GM23338 (cell line): ENCODE data around the gene NAPA. TPM values are rescaled to one million over a fixed set of nuclear protein-coding genes. Genes with fewer than 3 reads are reported as not detected.

Experiments
- ATAC-seq: fragments of 200-7000 bp; cut with Tn5 transposase; 3 replicates; pipeline ENCODE4 v1.9.1; 2020
- DNase-seq: peaks from one replicate; pipeline ENCODE4 v3.0.0-alpha.2; 2015; ENCODE audit warnings: low spot score
- H2AFZ ChIP-seq: fragments of 200-600 bp; sonication (generic); 2 replicates; pipeline ENCODE4 v1.8.0; 2016; ENCODE audit warnings: antibody characterized with exemption, mild to moderate bottlenecking, moderate library complexity
- H3F3A ChIP-seq: fragments of 200-600 bp; sonication (generic); replicated peaks from 2 replicates; pipeline ENCODE4 v1.8.0; 2017; ENCODE audit warnings: antibody characterized with exemption, mixed run types, low read depth
- H3K27ac ChIP-seq: fragments of 200-600 bp; sonication (generic); 2 replicates; pipeline ENCODE4 v1.6.1; 2016; ENCODE audit warnings: low read depth
- H3K27me3 ChIP-seq: fragments of 200-600 bp; sonication (generic); 2 replicates; pipeline ENCODE4 v1.8.0; 2016; ENCODE audit warnings: mild to moderate bottlenecking, mixed run types, moderate library complexity; ENCODE audit not compliant: insufficient read depth
- H3K36me3 ChIP-seq: fragments of 200-600 bp; sonication (generic); 2 replicates; pipeline ENCODE4 v1.8.0; 2016; ENCODE audit warnings: mild to moderate bottlenecking; ENCODE audit not compliant: insufficient read depth
- H3K4me1 ChIP-seq: fragments of 200-600 bp; sonication (generic); 2 replicates; pipeline ENCODE4 v1.8.0; 2016; ENCODE audit warnings: mild to moderate bottlenecking, moderate library complexity; ENCODE audit not compliant: insufficient read depth
- H3K4me2 ChIP-seq: fragments of 200-600 bp; sonication (generic); 2 replicates; pipeline ENCODE4 v1.7.1; 2017; ENCODE audit warnings: mixed run types
- H3K4me3 ChIP-seq: fragments of 200-600 bp; sonication (generic); 2 replicates; pipeline ENCODE4 v1.6.1; 2016; ENCODE audit warnings: mixed run types
- H3K79me2 ChIP-seq: fragments of 200-600 bp; sonication (generic); replicated peaks from 2 replicates; pipeline ENCODE4 v1.8.0; 2017; ENCODE audit warnings: mild to moderate bottlenecking; ENCODE audit not compliant: insufficient read depth
- H3K9me2 ChIP-seq: fragments of 200-600 bp; sonication (generic); 2 replicates; pipeline ENCODE4 v1.8.0; 2017; ENCODE audit not compliant: insufficient read depth
- H4K20me1 ChIP-seq: fragments of 200-600 bp; sonication (generic); replicated peaks from 2 replicates; pipeline ENCODE4 v1.8.0; 2017; ENCODE audit warnings: mild to moderate bottlenecking; ENCODE audit not compliant: insufficient read depth
- H3K27ac Mint-ChIP-seq: 2 replicates; pipeline ENCODE4 v1.8.0; 2020; ENCODE audit warnings: inconsistent platforms, mild to moderate bottlenecking, moderate library complexity, mixed read lengths
- H3K27me3 Mint-ChIP-seq: 3 replicates; pipeline ENCODE4 v1.8.0; 2022; ENCODE audit warnings: low read depth, mild to moderate bottlenecking, moderate library complexity, mixed read lengths, inconsistent platforms; ENCODE audit not compliant: insufficient read depth, poor library complexity
- H3K36me3 Mint-ChIP-seq: 3 replicates; pipeline ENCODE4 v1.8.0; 2021; ENCODE audit warnings: low read depth, mild to moderate bottlenecking, inconsistent platforms, moderate library complexity, mixed read lengths
- H3K4me1 Mint-ChIP-seq: 3 replicates; pipeline ENCODE4 v1.8.0; 2020; ENCODE audit warnings: mild to moderate bottlenecking, inconsistent platforms, mixed read lengths
- H3K4me3 Mint-ChIP-seq: 3 replicates; pipeline ENCODE4 v1.8.0; 2021; ENCODE audit warnings: moderate library complexity, mild to moderate bottlenecking, inconsistent platforms, mixed read lengths
- H3K9me3 Mint-ChIP-seq: 3 replicates; pipeline ENCODE4 v1.8.0; 2020; ENCODE audit warnings: moderate library complexity, mild to moderate bottlenecking, inconsistent platforms, mixed read lengths
- CREB1 ChIP-seq: fragments of 250-450 bp; sonication (Bioruptor Pico); IDR thresholded peaks from 2 replicates; pipeline ENCODE4 v1.5.0; 2020; ENCODE audit warnings: low read depth, mild to moderate bottlenecking, moderate library complexity
- CTCF ChIP-seq, 2 experiments: fragments of 200-600 bp in 1 of 2; sonication (generic) in 1 of 2; conservative IDR thresholded peaks; 2 replicates each; pipeline versions ENCODE4 v1.5.1 to v1.6.1; 2016 to 2017; ENCODE audit warnings: antibody characterized with exemption in 2 of 2, low read depth in 2 of 2, mild to moderate bottlenecking in 2 of 2, moderate library complexity in 1 of 2
- ETS1 ChIP-seq: IDR thresholded peaks from 2 replicates; pipeline ENCODE4 v1.6.1; 2016; ENCODE audit warnings: antibody characterized with exemption
- POLR2AphosphoS5 ChIP-seq: IDR thresholded peaks from 2 replicates; pipeline ENCODE4 v1.6.1; 2016; ENCODE audit warnings: antibody characterized with exemption, low read depth
- STAT1 ChIP-seq: IDR thresholded peaks from one replicate; pipeline ENCODE4 v1.6.1; 2016; ENCODE audit warnings: antibody characterized with exemption; ENCODE audit not compliant: unreplicated experiment
- ZNF114 ChIP-seq: fragments of 250-450 bp; sonication (Bioruptor Pico); IDR thresholded peaks from 2 replicates; pipeline ENCODE4 v1.5.0; 2020; ENCODE audit warnings: mild to moderate bottlenecking, moderate library complexity
- ZNF462 ChIP-seq: fragments of 250-450 bp; sonication (Bioruptor Pico); IDR thresholded peaks from 2 replicates; pipeline ENCODE4 v1.5.0; 2020; ENCODE audit warnings: mild to moderate bottlenecking, moderate library complexity
- polyA plus RNA-seq: library from polyadenylated mRNA; unstranded; fragments of >200 nt; fragmentation: Nextera tagmentation; extraction: Ambion mirVana; gene quantifications from 2 replicates; pipeline ENCODE4 v1.2.1, GENCODE V29; 2016
- total RNA-seq: library from RNA; depleted of rRNA; stranded (reverse); fragments of >200 nt; shearing (Covaris generic); gene quantifications from 2 replicates; pipeline ENCODE4 v1.2.3, GENCODE V29; 2014

NAPA gene
- total and polyA plus RNA-seq, 2 experiments from 2014 or later, result 52.0 to 72.1 TPM

GRCh38 chr19:47506459-47506858 lies 8.4 kb downstream of the NAPA start:
- no peak overlapping the region for H3K4me3 ChIP-seq
- peaks cover 6% of the 10 kb centered on the region for H3K27me3 Mint-ChIP-seq
- no peaks in the 10 kb centered on the region; the same call in 2 of the 3 replicates for H3K9me3 Mint-ChIP-seq
- no peaks in the 10 kb centered on the region for H3F3A ChIP-seq
- no peak overlapping the region for H2AFZ ChIP-seq
- H3K36me3 ChIP-seq, result no peaks in the 10 kb centered on the region
- TF ChIP-seq CREB1 (CRISPR knock-in tag) (no peak), POLR2AphosphoS5 (no peak), STAT1 (no peak), ZNF462 (CRISPR knock-in tag) (no peak), ZNF114 (CRISPR knock-in tag) (no peak), ETS1 (no peak), CTCF (conservative IDR thresholded peaks at IDR 0.05; ENCODE audit: low read depth in 2 of 2) (no peak)
- H3K36me3 Mint-ChIP-seq, result peaks cover 6% of the 10 kb centered on the region; the same call in 2 of the 3 replicates
- H3K4me1 ChIP-seq, result no peaks in the 10 kb centered on the region
- H3K27ac Mint-ChIP-seq, result no peak overlapping the region
- H3K4me3 Mint-ChIP-seq, result no peak overlapping the region
- H4K20me1 ChIP-seq, result peaks cover 8% of the 10 kb centered on the region
- no peak overlapping the region for H3K27ac ChIP-seq
- H3K27me3 ChIP-seq, result no peaks in the 10 kb centered on the region
- H3K4me2 ChIP-seq, result no peak overlapping the region
- peaks cover 2% of the 10 kb centered on the region; the same call in 1 of the 3 replicates for H3K4me1 Mint-ChIP-seq
- peaks cover 50% of the 10 kb centered on the region for H3K79me2 ChIP-seq
- H3K9me2 ChIP-seq, result no peaks in the 10 kb centered on the region
- ATAC-seq (no peak), DNase-seq (no peak)
